Stimulated activated CD8-positive, alpha-beta memory T cell treated with anti-CD3 and anti-CD28 coated beads, Interleukin-12 subunit alpha, Interleukin-12 subunit beta, amount 100 ng/mL, for 24 hours (primary cell): ENCODE measurements around the gene HIC2.
"Not testable (repeated sequence)": the region's sequence is repeated elsewhere in the genome, so short reads cannot be mapped to it uniquely, and the experiment has no call there.

ENCODE experiments used
- DNase-seq: peaks from one replicate; pipeline ENCODE4 v3.0.0-alpha.2; 2020; ENCODE audit errors: extremely low read depth

HIC2 gene

GRCh38 chr22:21417227-21417746 lies at the start of gene HIC2:
HIC2 (plus strand) TSS chr22:21417371; CDS start chr22:21442832, 25,461 bp downstream.
- not testable (repeated sequence) for DNase-seq

- DNase-seq: not testable (repeated sequence)
Observed at GRCh38 chr22:21368603-21369310, 48.4 kb upstream of the HIC2 start.

GRCh38 chr22:21375880-21376279 lies 41.3 kb upstream of the HIC2 start:
- not testable (repeated sequence) for DNase-seq

GRCh38 chr22:21383701-21384467 lies 33.3 kb upstream of the HIC2 start, which contains the start of gene RIMBP3B:
RIMBP3B (plus strand) TSS chr22:21383751; CDS start chr22:21383859, 108 bp downstream.
- DNase-seq: not testable (repeated sequence)

- not testable (repeated sequence) for DNase-seq
Observed at GRCh38 chr22:21384468-21385357, 32.5 kb upstream of the HIC2 start.

GRCh38 chr22:21389480-21389879 lies 27.7 kb upstream of the HIC2 start:
- not testable (repeated sequence) for DNase-seq

GRCh38 chr22:21390013-21390412 lies 27.2 kb upstream of the HIC2 start:
- DNase-seq: not testable (repeated sequence)

- DNase-seq: not testable (repeated sequence)
Observed at GRCh38 chr22:21394613-21395012, 22.6 kb upstream of the HIC2 start.

- not testable (repeated sequence) for DNase-seq
Observed at GRCh38 chr22:21401197-21401969, 15.8 kb upstream of the HIC2 start.

GRCh38 chr22:21402763-21403314 lies 14.3 kb upstream of the HIC2 start:
- DNase-seq: not testable (repeated sequence)

- not testable (repeated sequence) for DNase-seq
Observed at GRCh38 chr22:21407139-21407538, 10.0 kb upstream of the HIC2 start.

GRCh38 chr22:21407792-21408191 lies 9.4 kb upstream of the HIC2 start:
- not testable (repeated sequence) for DNase-seq

- not testable (repeated sequence) for DNase-seq
Observed at GRCh38 chr22:21416375-21416774, 796 bp upstream of the HIC2 start.

- DNase-seq: not testable (repeated sequence)
Observed at GRCh38 chr22:21417853-21418252, 682 bp downstream of the HIC2 start.

- DNase-seq: not testable (repeated sequence)
Observed at GRCh38 chr22:21418974-21419638, 1.9 kb downstream of the HIC2 start.

GRCh38 chr22:21420180-21420763 lies 3.1 kb downstream of the HIC2 start:
- DNase-seq: not testable (repeated sequence)

GRCh38 chr22:21424084-21424709 lies 7.0 kb downstream of the HIC2 start:
- DNase-seq: not testable (repeated sequence)

GRCh38 chr22:21434378-21435233 lies 17.4 kb downstream of the HIC2 start:
- not testable (repeated sequence) for DNase-seq
